SKM-1 treated with dmso at 0.1 percent for 144 hours (cell line): ENCODE measurements around the gene TMPRSS2.

Experiments
- DNase-seq: peaks from one replicate; lab custom pipeline; 2025; ENCODE audit not compliant: unreplicated experiment; lab: John Stamatoyannopoulos, UW

TMPRSS2 gene

GRCh38 chr21:41510500-41510899, 2.5 kb upstream of the TMPRSS2 start:
- DNase-seq = no peak

GRCh38 chr21:41509733-41510132, 1.8 kb upstream of the TMPRSS2 start:
- DNase-seq = no peak

GRCh38 chr21:41509145-41509496, 1.2 kb upstream of the TMPRSS2 start:
- no peak for DNase-seq

GRCh38 chr21:41508415-41509144, 622 bp upstream of the TMPRSS2 start:
- no peak for DNase-seq

GRCh38 chr21:41506611-41507520, 1.1 kb downstream of the TMPRSS2 start:
- DNase-seq = no peak

GRCh38 chr21:41506005-41506594, 1.9 kb downstream of the TMPRSS2 start:
- no peak for DNase-seq

- DNase-seq = no peak
Measured at GRCh38 chr21:41504030-41504429, 3.9 kb downstream of the TMPRSS2 start.

- DNase-seq = no peak
Measured at GRCh38 chr21:41503331-41503730, 4.6 kb downstream of the TMPRSS2 start.

GRCh38 chr21:41501919-41502318, 6.0 kb downstream of the TMPRSS2 start:
- no peak for DNase-seq

GRCh38 chr21:41500931-41501381, 7.0 kb downstream of the TMPRSS2 start:
- no peak for DNase-seq

GRCh38 chr21:41500363-41500762, 7.6 kb downstream of the TMPRSS2 start:
- no peak for DNase-seq

- no peak for DNase-seq
Measured at GRCh38 chr21:41499920-41500319, 8.0 kb downstream of the TMPRSS2 start.

GRCh38 chr21:41497788-41498187, 10.2 kb downstream of the TMPRSS2 start:
- DNase-seq = no peak

- DNase-seq = no peak
Measured at GRCh38 chr21:41497008-41497407, 10.9 kb downstream of the TMPRSS2 start.

- DNase-seq = no peak
Measured at GRCh38 chr21:41494242-41494641, 13.7 kb downstream of the TMPRSS2 start.

GRCh38 chr21:41491412-41491811, 16.5 kb downstream of the TMPRSS2 start:
- no peak for DNase-seq

- no peak for DNase-seq
Measured at GRCh38 chr21:41490330-41490729, 17.6 kb downstream of the TMPRSS2 start.

GRCh38 chr21:41489329-41489728, 18.6 kb downstream of the TMPRSS2 start:
- no peak for DNase-seq

- no peak for DNase-seq
Measured at GRCh38 chr21:41488080-41488479, 19.9 kb downstream of the TMPRSS2 start.

GRCh38 chr21:41487082-41487481, 20.9 kb downstream of the TMPRSS2 start:
- no peak for DNase-seq

GRCh38 chr21:41483973-41484372, 24.0 kb downstream of the TMPRSS2 start:
- no peak for DNase-seq

GRCh38 chr21:41483415-41483814, 24.5 kb downstream of the TMPRSS2 start:
- DNase-seq = no peak
